ENCODE data around the gene PHAF1.

The PHAF1 gene

DNA sequence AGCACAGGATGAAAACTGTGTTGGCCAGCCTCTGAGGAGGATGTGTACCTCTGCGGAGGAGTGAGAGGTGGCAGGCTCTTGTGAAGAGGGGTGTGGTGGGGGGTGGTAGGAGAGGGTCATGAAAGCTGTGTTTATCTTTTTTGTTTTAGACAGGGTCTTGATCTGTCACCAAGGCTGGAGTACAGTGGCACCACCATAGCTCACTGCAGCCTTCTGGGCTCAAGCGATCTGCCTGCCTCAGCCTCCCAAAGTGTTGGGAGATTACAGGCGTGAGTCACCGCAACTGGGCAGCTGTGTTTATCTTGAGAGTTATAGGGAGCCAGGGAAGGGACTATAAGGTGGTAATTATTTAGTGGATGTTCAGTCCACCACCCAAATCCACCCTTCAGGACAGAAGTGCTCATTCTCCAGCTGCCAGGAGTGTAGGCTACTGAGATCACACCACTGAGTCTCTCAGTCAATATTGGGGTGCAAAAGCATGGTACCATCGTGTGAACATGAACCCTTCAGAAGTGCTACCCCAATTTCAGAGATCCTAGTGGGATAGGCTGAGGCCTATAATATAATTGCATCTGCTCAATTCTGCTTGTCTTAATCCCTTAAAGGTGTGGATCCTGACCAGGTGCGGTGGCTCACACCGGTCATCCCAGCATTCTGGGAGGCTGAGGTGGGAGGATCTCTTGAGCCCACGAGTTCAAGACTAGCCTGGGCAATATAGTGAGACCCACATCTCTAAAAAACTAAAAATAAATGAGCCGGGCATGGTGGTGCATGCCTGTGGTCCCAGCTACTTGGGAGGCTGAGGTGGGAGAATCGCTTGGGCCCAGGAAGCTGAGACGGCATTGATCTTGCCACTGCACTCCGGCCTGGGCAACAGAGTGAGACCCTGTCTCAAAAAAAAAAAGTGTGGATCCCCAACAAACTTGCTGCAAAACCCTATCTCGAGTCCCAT, 81.0 kb downstream of the PHAF1 start:
- H3K4me3 ChIP-seq (ENCODE audit: low read depth, low read length) = no peak overlapping the region
- DNase-seq (ENCODE audit: low read depth) = no peak
- no peak for TF ChIP-seq CTCF (IDR thresholded peaks at IDR 0.05; ENCODE audit: low read depth, low read length, missing control alignments)
- in situ Hi-C loops (cut with HindIII; ENCODE audit: low sequenced_read_pairs) = no loop called here

GRCh38 chr16:67191411-67191994, 81.8 kb downstream of the PHAF1 start:
- DNase-seq (ENCODE audit: low read depth) = no peak
- peak overlapping the region; percentile 96 for H3K4me3 ChIP-seq (ENCODE audit: low read depth, low read length)
- in situ Hi-C loops (cut with HindIII; ENCODE audit: low sequenced_read_pairs) = no loop called here
- no peak for TF ChIP-seq CTCF (IDR thresholded peaks at IDR 0.05; ENCODE audit: low read depth, low read length, missing control alignments)

DNA sequence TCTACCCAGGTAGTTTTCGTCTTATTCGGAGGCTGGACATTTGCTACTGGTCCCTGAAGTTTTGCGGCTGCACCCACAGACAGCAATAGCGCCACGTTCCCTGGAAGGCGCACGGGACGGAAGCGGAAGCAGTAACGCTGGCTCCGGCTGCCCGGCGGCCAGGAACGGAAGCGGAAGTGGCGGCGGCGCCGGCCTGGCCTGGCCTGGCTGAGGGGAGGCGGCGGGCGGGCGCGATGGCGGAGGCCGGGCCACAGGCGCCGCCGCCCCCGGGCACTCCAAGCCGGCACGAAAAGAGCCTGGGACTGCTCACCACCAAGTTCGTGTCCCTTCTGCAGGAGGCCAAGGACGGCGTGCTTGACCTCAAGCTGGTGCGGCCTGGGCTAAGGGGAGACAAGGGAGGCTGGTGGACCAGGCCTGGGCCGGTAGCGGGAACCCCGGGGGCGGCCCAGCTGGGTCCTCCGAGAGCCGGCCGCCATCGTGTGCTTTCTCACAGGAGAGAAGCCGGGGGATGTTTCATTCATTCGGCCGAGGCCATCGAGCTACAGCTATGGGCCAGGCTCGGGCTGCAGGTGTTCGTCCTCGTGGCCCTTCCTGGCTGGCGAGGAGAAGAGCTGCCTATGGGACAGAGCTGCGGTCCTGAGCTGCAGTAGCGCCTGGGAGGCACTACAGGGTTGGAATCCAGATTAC, 82.4 kb downstream of the PHAF1 start, which contains the start of gene E2F4:
TSS of gene E2F4 (plus strand) at position 161 of the 687 bp plus-strand sequence. CDS start at position 234, 73 bp downstream.
- H3K4me3 ChIP-seq (ENCODE audit: low read depth, low read length) = peak within 1 kb of the TSS; percentile 96
- peak; percentile 83 for DNase-seq (ENCODE audit: low read depth)
- in situ Hi-C loops (cut with HindIII; ENCODE audit: low sequenced_read_pairs) = no loop called here
- no peak for TF ChIP-seq CTCF (IDR thresholded peaks at IDR 0.05; ENCODE audit: low read depth, low read length, missing control alignments)

DNA sequence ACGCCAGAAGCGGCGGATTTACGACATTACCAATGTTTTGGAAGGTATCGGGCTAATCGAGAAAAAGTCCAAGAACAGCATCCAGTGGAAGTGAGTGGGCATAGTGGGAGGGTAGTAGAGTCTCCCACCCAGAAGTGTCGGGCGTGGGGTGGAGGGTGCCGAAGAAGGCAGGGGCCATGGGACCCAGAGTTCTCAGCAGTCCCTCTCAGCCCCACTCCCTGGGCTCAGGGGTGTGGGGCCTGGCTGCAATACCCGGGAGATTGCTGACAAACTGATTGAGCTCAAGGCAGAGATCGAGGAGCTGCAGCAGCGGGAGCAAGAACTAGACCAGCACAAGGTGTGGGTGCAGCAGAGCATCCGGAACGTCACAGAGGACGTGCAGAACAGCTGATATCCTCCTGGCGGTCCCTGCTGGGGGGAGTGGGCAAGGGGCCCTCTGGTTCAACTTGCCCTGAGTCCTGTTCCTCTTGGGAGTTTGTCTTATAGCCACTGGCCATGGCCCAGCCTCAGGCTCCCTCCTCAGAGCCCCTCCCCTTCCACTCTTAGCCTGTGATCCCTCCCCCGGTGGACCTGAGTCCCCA, 83.1 kb downstream of the PHAF1 start:
- TF ChIP-seq CTCF (IDR thresholded peaks at IDR 0.05; ENCODE audit: low read depth, low read length, missing control alignments) = no peak
- peak overlapping the region; percentile 96 for H3K4me3 ChIP-seq (ENCODE audit: low read depth, low read length)
- no peak for DNase-seq (ENCODE audit: low read depth)
- in situ Hi-C loops (cut with HindIII; ENCODE audit: low sequenced_read_pairs) = no loop called here

- in situ Hi-C loops (cut with HindIII; ENCODE audit: low sequenced_read_pairs) = no loop called here
Measured at GRCh38 chr16:67193536-67193935, 83.8 kb downstream of the PHAF1 start.

More at GRCh38 chr16:67193536-67193935, 83.8 kb downstream of the PHAF1 start:
- no peak for DNase-seq (ENCODE audit: low read depth)
- no peak for TF ChIP-seq CTCF (IDR thresholded peaks at IDR 0.05; ENCODE audit: low read depth, low read length, missing control alignments)
- H3K4me3 ChIP-seq (ENCODE audit: low read depth, low read length) = no peak overlapping the region

Measured in astrocyte of the cerebellum (primary cell).